AG09319 (cell line): ENCODE data around the gene KANSL1.
"Not testable (repeated sequence)": the region's sequence is repeated elsewhere in the genome, so short reads cannot be mapped to it uniquely, and the experiment has no call there.

ENCODE experiments used
- DNase-seq: peaks from one replicate; pipeline ENCODE4 v3.0.0-alpha.2; 2010; ENCODE audit warnings: low read depth; ENCODE audit errors: extremely low read depth
- CTCF ChIP-seq: IDR thresholded peaks from 2 replicates; pipeline ENCODE4 v1.5.1; 2011; ENCODE audit warnings: low read depth, mild to moderate bottlenecking, inconsistent platforms, low read length, moderate library complexity

KANSL1 gene

GRCh38 chr17:46191322-46192188 lies 1.7 kb downstream of the KANSL1 start:
- DNase-seq: no peak
- TF ChIP-seq CTCF: no peak

- no peak for DNase-seq
- no peak for TF ChIP-seq CTCF
Measured at GRCh38 chr17:46190763-46191162, 2.5 kb downstream of the KANSL1 start.

GRCh38 chr17:46186827-46187235 lies 6.4 kb downstream of the KANSL1 start:
- not testable (repeated sequence) for DNase-seq

- TF ChIP-seq CTCF: no peak
- DNase-seq: no peak
Measured at GRCh38 chr17:46184696-46185095, 8.5 kb downstream of the KANSL1 start.

GRCh38 chr17:46183383-46183782 lies 9.8 kb downstream of the KANSL1 start:
- not testable (repeated sequence) for DNase-seq

- no peak for TF ChIP-seq CTCF
- DNase-seq: no peak
Measured at GRCh38 chr17:46182961-46183360, 10.3 kb downstream of the KANSL1 start.

GRCh38 chr17:46181940-46182339 lies 11.3 kb downstream of the KANSL1 start:
- TF ChIP-seq CTCF: no peak
- no peak for DNase-seq

GRCh38 chr17:46181316-46181715 lies 11.9 kb downstream of the KANSL1 start:
- not testable (repeated sequence) for DNase-seq

- no peak for DNase-seq
- TF ChIP-seq CTCF: no peak
Measured at GRCh38 chr17:46180892-46181274, 12.3 kb downstream of the KANSL1 start.

- not testable (repeated sequence) for DNase-seq
Measured at GRCh38 chr17:46180185-46180891, 12.9 kb downstream of the KANSL1 start.
